GM19468 (cell line): Measurements from ENCODE around the gene APC2.

Experiments used
- ATAC-seq: cut with Tn5 transposase; IDR thresholded peaks from one replicate; pipeline ENCODE4 v1.9.1; 2021; ENCODE audit warnings: mild to moderate bottlenecking, moderate library complexity, moderate number of reproducible peaks; ENCODE audit not compliant: unreplicated experiment; ENCODE audit errors: extremely low read depth

The APC2 gene, protein sequence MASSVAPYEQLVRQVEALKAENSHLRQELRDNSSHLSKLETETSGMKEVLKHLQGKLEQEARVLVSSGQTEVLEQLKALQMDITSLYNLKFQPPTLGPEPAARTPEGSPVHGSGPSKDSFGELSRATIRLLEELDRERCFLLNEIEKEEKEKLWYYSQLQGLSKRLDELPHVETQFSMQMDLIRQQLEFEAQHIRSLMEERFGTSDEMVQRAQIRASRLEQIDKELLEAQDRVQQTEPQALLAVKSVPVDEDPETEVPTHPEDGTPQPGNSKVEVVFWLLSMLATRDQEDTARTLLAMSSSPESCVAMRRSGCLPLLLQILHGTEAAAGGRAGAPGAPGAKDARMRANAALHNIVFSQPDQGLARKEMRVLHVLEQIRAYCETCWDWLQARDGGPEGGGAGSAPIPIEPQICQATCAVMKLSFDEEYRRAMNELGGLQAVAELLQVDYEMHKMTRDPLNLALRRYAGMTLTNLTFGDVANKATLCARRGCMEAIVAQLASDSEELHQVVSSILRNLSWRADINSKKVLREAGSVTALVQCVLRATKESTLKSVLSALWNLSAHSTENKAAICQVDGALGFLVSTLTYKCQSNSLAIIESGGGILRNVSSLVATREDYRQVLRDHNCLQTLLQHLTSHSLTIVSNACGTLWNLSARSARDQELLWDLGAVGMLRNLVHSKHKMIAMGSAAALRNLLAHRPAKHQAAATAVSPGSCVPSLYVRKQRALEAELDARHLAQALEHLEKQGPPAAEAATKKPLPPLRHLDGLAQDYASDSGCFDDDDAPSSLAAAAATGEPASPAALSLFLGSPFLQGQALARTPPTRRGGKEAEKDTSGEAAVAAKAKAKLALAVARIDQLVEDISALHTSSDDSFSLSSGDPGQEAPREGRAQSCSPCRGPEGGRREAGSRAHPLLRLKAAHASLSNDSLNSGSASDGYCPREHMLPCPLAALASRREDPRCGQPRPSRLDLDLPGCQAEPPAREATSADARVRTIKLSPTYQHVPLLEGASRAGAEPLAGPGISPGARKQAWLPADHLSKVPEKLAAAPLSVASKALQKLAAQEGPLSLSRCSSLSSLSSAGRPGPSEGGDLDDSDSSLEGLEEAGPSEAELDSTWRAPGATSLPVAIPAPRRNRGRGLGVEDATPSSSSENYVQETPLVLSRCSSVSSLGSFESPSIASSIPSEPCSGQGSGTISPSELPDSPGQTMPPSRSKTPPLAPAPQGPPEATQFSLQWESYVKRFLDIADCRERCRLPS (N-terminal part only)

DNA sequence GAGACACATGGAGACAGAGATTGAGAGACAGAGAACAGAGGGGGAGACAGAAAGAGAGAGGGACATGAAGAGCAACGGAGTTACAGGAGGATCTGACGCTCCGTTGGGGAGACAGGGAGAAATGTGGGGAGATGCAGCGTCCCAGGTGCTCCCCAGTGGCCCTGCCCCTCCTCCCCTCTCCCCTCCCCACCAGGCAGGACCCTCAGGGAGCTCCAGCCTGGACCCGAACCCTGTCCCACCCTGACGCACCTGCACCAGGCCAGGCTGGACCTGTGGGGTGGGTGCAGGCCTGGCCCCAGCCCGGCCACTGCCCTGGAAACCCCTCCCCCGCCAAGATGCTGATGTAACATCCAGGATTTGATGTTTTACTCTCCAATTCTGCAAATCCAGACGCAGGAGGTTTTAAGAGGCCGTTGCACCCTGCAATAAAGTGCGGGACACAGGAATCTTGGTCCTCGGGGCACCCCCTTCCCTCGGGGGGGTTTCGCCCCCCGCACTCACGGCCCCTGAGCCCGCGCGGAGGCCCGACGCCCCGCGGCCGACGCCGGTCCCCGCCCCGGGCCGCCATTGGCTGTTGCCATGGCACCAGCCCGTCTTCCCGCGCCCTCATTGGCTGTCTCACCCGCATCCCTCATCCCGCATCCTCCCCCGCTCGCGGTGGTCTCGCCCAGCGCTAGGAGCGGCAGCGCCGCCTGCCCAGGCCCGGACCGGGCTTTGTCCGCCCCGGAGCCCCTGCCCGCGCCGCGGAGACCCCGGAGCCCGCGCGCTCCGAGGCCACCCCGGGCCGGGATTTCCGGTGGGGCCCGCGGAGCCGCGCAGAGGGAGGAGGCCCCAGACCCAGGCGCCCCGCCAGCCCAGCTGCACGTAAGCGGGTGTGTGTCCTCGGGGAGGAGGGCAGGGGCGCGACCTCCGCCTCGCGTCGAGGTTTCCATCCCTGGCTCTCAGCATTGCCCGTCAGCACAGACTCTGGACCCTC, at the start of gene APC2:
Gene APC2, plus strand, starts transcription at position 655 of the 976 bp plus-strand sequence. CDS start 2,881 bp downstream, outside the sequence.
- ATAC-seq: no peak

DNA sequence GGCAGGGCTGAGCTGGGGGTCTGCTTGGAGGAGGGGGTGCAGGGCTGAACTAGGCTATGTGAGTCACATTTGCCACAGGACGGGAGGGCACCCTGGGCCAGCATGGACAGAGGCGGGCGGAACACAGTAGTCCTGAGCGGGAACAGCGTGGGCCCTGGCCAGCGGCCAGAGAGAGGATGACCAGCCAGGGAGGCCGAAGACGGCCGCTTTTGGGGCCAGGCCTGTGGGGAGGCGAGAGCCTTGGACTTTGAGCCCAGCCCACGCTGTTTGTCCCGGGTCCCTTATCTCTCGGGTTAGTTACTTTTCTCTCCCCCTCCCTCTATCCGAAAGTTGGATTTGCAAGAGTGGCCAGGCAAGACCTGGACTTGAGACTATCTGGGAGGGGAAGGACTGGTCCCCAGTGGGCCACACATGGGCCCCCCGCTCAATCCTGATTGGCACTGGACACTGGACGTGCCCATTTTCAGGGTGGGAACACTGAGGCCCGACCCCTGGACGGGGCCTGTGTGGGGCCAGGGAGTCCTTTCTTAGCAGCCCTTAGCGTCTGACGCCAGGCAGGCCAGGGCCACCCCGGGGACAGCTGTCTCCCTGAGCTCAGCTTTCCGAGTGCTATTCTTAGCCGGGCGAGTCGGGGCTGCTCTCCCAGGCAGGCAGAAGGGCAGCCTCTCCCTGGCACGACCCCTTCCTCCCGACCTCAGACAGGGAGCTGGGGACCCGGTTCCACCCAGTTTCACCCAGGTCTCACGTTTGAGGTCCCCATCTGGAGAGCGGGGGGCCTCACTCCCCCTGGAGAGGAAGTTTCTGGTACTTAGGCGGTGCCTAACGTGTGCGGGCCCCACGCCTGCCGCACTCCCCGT, 49.4 kb upstream of the APC2 start:
- ATAC-seq: no peak

DNA sequence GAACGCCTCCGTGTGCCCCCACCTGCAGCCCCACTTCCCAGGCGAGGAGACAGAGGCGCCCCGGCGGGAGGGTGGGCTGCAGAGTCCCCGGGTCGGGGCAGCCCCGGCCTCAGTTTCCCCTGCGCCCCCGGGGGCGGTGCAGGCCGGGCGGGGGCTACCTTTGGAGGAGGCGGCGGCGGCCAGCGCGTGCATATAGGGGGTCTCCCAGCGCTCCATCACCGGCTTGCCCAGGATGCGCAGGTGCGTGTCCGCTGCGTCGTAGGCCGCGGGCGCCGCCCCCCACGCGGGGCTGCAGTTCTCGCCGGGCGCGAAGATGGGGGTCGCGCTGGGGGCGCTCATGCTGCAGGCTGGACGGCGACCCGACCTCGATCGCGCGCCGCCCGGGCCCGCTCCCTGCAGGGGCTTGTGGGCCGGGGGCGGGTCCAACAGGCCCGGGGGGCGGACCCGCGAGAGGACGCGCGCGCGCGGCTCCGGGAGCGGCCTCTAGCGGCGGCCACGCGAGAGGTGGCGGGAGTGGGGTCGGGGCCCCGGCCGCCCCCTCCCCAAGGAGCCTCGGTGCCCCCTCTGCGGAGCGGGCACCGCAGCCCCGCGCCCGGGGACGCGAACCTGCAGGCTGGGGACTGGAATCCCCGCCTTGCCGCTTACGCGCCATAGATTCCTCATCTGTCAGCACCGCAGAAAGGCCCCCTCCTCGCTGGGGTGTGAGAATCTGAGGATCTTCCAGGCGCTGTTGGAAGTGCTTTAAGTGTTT, 48.6 kb upstream of the APC2 start, which contains the start of gene GAMT:
Gene GAMT, minus strand, starts transcription at position 405 of the 751 bp plus-strand sequence. Its CDS starts 66 bp downstream, at position 339.
- ATAC-seq: no peak

DNA sequence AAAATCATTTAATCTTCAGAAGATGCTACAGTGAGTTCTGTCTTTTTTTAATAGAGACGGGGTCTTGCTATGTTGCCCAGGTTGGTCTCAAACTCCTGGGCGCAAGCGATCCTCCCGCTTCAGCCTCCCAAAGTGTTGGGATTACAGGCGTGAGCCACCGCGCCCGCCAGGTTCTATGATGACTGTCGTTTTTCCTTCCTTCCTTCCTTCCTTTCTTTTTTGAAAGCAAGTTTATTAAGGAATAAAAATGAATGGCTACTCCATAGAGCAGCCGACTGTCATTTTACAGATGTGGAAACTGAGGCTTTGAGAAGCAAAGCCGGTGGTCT, 48.1 kb upstream of the APC2 start:
- ATAC-seq: no peak

DNA sequence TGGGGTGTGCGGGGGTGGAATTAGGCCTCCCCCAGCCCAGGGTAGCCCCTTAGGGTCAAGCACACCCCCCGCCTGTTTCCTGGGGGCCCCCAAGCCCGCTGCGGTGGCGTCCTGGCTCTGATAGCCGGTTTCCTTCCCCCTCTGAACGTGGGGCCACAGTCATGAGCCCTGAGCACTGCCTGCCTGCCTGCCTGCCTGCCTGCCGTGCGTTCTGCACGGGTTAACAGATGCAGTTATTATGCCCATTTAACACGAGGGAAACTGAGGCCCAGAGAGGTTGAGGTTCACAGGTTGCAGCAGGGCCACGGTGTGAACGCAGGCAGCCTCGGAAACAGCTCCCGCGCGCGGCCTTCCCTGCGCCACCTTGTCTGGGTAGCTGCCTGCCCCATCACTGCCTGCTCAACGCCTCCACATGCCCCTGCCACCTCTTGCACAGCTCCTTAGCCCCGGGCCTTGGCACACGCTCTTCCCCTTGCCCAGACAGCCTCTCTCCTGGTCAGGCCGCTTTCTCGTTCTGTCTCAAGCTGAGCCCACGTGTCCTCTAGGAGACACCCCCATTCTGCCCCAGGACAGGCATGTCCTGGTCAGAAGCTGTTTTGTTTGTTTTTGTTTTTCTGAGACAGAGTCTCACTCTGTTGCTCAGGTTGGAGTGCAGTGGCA, 47.4 kb upstream of the APC2 start:
- ATAC-seq: no peak

DNA sequence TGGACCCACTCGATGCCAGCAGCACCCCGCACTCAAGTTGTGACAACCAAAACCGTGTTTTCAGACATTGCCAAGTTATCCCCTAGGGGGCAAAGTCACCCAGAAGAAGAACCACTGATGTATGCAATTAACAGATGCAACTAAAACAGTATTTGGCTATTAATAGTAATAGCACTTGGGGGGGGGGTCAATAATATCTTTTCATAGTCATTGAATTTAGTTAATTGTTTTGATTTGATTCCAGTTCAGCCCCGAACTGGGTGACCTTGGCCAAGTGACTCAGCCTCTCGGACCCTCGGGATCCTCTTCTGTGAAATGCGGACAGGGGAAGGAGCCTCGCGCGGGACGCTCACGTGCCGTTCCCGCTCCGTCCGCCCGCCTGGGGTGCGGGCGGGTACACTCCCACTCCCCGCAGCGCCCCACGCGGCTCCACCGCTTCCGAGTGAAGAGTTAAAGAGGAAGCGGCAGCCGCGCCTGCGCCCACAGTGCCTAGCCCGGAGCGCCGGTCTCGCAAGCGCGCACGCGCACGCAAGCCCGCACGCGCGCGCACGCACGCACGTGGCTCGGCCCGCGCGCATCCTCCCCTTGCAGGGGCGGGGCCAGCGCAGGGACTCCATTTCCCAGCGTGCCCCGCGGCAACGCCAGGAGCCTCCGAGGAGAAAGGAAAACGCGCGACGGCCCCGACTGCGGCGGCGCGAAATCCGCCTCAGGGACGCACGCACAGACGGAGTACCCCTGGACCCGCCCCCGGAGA, 43.0 kb upstream of the APC2 start:
- ATAC-seq: peak; percentile 77

DNA sequence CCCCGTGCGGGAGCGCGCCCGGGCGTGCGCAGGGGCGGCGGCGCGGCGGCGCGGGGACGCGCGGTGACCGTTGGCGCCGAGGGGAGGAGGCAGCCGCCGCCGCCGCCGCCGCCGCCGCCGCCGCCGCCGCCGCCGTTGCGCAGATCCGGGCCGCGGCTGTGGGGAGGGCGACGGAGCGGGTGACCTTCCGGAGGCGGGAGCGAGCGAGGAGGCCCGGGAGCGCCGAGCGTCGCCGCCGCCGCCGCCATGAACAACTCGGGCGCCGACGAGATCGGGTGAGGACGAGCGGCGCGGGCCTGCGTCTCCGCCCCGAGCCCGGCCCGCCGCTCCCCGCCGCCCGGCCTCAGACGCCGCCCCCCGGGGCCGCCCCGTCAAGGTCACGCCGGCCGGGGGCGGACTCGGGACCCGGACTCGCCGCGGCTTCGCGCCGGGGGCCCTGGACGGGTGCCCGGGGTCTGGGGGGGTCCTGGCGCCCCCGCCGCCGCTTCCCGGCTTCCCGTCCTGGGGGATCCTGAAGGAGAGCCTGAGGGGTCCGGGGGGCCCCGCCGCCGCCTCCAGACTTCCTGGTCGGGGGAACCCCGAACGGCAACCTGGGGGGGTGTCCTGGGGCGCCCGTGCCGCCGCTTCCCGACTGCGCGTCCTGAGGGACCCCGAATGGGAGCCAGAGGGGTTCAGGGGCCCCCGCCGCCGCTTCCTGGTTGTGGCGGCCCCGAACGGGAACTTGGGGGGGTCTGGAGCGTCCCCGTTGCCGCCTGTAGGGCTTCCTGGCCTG, 42.2 kb upstream of the APC2 start, which contains the start of gene DAZAP1:
Gene DAZAP1, plus strand, starts transcription at position 59 of the 772 bp plus-strand sequence. Its CDS starts 188 bp downstream, at position 247.
- no peak for ATAC-seq

DNA sequence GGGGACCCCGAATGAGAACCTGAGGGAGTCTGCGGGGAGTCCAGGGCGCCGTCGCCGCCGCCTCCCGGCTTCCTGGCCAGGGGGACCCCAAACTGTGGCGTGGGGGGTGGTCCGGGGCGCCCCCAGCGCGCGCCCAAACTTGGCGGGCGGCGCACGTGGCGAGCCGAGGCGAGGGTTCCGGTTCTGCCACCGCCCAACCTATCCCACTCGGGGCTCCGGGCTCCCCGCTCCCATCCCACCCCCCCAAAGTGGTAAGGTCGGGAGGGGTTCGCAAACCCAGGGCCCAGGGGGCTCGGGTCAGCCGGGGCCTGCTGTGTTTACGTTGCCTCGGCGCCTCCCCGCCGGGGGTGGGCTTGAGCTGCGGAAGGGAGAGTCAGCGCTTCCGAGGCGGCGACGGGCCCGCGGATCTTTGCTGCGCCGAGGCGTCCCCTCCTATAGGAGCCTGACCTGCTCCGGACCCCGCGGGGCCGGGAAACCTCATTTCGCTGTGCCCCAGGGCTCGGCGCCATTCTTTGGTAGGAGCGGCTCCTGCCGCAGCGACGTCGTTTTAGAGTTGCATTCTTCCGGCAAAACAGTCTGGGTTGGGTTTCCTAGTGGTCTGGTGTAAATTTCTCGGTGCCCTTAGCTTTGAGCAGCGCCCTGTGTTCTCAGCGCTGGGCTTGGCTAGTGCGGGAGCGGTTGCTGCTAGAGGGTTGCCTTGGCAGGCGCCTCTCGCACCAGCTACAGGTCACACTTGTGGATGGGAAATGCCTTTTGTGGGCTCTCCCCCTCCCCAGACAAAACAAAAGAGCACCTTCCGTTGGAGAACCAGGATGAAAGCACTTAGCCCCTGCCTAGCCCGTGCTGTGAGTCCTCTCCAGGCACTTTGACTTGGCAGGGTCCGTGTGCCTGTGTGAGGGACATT, 41.4 kb upstream of the APC2 start:
- ATAC-seq: no peak

DNA sequence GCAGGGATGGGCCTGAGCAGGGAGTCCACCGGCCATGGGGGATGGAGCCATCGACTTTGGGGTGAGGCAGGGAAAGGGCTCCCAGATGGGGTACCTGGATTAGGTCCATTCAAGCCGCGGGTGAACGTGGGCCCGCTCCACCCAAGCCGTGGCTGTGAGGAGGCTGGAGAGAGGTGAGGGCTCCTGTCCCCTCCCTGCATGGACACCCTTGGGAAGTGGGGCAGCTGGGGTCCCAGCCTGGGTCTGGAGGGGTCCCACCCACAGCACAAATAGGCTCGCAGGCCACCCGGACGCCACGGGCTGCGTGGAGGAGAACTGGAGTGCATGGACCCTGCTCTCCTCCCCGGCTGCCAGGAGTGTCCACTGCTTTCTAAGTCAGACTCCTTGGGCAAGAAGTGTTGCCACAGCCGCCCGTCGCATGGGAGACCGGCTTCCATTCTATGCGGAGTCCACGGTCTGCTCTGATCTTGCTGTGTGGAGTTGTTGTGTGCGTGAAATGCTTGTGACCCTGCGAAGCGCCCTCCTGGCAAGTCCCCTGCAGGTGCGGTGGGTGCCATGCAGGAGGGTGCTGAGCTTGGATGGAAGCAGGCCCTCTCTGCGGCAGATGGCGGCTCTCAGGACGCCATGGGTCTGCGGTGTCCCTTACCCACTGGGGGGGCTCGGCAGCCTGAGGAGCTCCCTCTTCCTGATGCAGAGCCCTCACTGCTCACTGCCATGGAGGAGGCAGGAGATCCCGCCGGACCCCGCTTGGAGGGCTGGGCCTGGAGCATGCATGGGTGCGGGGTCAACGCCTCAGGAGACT, 40.5 kb upstream of the APC2 start:
- ATAC-seq: no peak

DNA sequence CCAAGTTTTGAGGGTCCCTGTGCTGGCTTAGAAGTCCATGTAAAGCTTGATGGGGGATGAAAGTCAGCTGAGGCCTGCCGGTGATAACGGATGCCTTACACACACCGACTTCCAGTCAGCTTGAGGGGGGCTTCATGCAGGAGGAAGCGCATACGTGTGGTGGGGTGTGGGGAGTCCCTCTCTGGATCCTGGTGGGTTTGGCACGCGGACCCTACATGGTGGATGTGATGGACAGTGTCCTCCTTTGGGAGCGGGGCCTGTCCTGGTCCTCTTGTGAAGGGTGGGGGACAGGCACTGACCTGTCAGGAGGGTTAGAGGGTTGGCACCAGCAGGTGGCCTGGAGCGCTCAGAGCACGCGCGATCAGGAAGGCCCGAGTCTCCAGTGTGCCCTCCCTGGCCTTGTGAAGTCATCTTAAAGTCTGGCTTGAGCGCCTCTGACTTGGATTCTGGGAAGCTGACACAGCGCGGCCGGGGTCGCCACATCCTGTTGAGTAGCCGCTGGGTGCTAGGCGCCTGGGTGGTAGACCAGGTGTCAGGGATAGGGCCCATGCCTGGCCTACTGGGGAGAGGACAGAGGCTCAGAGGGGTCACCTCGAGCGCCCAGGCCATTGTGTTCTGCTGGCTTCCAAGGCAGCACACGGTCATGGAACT, 39.7 kb upstream of the APC2 start:
- no peak for ATAC-seq

DNA sequence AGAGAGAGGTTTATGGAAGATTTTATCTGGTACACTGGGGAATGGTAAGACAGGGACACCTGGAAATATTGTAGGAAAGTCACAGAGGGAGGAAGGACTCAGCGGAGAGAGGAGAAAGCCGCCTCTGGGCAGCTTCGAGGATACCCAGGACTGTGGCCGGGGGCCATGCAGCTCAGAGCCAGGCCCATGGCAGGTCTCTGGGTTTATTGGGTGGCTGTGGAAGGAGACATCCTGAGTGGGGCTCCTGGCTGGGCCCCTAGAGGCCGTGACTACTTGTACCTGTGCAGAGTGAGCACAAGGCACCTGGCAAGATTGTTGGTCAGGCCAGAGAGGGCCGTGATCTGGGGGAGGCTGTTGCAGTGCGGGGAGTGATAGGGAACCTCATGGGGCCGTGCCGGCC, 39.1 kb upstream of the APC2 start:
- ATAC-seq: no peak

DNA sequence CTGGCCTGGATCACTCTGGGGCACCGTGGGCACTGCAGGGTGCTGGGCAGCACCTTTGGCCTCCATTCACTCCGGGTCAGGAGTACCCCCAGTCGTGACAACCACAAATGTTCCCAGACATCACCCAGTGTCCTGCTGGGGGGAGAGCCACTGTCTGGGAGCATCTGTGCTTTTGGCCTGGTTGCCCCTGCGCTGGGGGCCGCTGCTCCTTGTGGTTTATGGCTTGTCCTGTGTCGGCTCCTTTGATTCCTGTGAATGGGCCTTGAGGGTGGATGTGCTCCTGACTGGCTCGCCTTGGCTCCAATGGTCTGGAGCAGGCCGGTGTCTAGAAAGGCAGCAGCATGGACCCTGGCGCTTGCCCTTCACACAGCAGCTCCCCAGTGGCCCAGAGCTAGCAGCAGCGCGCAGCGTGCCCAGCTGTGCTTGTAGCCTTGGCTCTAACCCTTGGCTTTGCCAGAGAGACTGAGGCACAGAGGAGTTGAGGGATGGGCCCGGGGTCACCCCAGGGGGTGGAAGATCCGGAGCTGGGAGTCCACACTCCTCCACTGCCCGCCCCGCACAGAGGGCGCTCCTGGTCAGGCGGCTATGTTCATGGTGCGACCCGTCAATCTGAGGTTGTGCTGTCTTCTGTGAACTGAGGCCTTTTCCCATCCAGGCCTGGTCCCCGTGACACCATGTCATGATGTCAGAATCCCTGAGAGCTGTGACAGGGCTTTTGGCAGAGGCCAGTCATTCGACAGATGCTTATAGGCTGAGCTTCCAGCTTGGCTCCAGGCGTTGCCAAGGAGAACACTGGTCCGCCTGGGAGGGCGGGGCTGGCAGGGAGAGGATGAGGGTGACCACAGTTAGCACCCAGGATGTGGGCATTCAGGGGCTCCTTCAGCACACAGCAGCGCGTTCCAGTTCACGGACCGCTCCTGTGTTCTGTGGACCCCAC, 38.4 kb upstream of the APC2 start:
- ATAC-seq: no peak
